NCI-H146 (cell line): ENCODE data around the gene SEC24B.
"Not testable (repeated sequence)": the region's sequence is repeated elsewhere in the genome, so short reads cannot be mapped to it uniquely, and the experiment has no call there.

Experiments used
- DNase-seq: peaks from one replicate; lab custom pipeline; 2025; lab: John Stamatoyannopoulos, UW

Gene SEC24B

DNA sequence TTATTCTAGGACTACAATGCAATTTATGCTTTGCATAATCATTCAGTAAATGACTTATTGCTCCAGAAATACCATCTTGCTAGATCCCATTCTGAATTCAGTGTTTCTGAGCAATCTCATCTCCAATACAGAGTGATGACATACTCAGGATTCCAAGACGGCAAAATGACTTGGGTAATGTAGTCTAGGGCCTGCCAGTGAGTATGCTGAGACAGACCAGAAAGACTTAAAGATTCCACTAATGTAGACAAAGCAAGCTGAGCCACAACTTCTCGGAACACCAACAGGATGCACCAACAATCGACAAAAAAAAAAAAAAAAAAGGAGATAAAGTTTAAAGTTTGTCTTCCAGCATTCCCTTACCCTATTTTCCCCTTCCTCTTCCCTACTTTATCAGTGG, 919 bp upstream of the SEC24B start:
- DNase-seq, result no peak

GRCh38 chr4:109434007-109434971, 674 bp downstream of the SEC24B start:
- peak; percentile 28 for DNase-seq

GRCh38 chr4:109435635-109436034, 2.0 kb downstream of the SEC24B start:
- no peak for DNase-seq

DNA sequence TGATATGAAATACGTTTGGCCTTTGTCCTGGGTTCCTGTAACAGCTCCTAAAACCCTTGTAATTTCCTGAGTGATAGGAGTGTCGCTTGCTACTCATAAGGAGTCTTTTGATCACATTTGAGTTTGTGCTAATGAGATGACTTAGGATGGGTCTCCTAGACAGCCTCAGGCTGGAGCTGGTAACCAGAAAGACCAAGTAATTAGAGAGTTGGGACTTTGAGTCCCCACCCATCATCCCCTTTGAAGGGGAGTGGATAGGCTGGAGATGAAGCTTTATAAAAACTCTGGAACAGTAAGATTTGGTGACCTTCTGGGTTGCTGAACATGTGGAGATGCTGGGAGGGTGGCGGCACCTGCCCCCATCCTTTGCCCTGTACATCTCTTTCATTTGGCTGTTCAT, 2.9 kb downstream of the SEC24B start:
- DNase-seq, result no peak

- DNase-seq, result no peak
Observed at GRCh38 chr4:109440948-109441347, 7.3 kb downstream of the SEC24B start.

- no peak for DNase-seq
Observed at GRCh38 chr4:109441862-109442458, 8.3 kb downstream of the SEC24B start.

DNA sequence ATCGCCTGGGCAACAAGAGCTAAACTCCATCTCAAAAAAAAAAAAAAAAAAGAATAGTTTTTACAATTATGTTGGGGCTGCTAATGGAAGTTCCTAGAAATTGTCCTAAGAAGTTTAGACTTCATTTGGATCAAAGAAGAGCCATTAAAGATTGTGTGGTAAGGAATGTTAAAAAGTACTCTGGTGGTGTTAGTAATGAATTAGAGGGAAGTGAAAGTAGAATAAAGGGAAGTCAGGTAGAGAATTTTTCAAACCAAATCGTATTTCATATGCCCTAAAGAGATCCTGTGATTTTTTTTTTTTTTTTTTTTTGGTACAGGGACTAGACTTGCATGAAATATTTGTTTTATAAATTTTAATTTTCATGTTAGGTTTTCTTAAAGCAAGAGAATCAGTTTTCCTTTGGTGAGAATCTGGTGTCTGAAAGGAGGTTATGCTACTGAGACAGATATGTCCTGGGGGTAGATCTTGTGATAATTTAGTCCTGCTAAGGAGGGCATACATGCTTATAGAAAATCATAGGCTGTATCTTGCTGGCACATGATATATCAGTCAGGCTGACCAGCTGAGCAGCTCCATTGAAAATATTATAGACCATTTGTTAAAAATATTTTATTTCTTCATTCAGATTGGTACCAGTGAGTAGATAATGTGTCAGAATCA, 10.7 kb downstream of the SEC24B start:
- DNase-seq, result no peak

DNA sequence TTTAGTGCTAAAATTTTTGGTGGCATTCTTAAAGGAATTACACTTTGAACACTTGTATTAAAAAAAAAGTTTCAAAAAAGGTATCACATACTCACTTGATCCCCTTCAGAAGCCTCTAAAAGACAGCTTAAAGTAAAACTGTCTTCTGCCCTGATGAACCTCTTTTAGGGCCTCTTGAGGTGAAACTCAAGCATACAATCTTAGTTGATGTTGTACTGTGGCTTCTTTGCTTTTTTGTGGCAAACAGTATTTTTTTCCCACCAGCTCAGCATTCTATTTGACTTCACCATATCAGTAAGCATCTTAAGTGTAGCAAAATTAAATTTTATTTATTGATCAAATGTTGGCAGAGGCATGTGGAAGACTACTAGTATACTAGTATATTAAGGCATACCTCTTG, 13.7 kb downstream of the SEC24B start:
- no peak for DNase-seq

- DNase-seq, result no peak
Observed at GRCh38 chr4:109451544-109452273, 18.1 kb downstream of the SEC24B start.

DNA sequence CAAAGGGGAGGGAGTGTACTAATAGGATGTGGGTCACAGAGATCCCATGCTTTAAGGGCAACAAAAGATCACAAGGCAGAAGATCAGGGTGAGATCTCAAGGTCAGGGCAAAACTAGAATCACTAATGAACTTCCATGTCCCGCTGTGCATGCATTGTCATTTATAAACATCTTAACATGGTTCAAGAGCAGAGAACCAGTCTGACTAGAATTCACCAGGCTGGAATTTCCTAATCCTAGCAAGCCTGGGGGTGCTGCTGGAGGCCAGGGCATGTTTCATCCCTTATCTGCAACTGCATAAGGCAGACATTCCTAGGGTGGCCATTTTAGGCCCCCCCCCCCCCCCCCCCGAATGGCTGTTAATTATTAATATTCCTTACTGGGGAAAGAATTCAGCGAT, 19.5 kb downstream of the SEC24B start:
- DNase-seq, result not testable (repeated sequence)

DNA sequence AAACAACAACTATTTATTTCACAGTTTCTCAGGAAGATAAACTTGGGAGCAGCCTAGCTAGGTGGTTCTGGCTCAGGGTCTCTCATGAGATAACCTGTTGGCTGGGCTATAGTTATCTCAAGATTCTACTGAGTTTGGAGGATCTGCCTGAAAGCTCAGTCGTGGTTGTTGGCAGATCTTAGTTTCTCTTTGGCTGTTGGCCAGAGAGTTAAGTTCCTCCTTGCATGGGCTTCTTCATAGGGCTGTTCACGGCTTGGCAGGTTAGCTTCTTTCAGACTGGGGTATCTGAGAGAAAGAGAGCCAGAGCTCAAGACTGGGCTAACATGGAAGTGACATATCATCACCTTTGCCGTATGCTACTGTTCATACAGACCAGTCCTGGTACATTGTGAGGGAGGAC, 28.7 kb downstream of the SEC24B start:
- DNase-seq, result no peak

DNA sequence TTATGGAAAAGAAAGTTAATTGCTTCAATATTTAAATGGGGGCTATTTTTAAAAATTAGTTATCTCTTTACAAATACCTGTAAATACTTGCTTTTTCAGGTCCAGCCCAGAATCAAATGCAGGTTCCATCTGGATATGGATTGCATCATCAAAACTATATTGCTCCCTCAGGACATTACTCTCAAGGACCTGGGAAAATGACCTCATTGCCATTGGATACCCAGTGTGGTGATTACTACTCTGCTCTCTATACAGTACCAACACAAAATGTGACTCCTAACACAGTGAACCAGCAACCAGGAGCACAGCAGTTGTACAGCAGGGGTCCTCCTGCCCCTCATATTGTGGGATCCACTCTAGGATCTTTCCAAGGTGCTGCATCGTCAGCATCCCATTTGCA, 29.2 kb downstream of the SEC24B start:
- no peak for DNase-seq

- no peak for DNase-seq
Observed at GRCh38 chr4:109465069-109465468, 31.5 kb downstream of the SEC24B start.

GRCh38 chr4:109469915-109470314, 36.3 kb downstream of the SEC24B start:
- no peak for DNase-seq

DNA sequence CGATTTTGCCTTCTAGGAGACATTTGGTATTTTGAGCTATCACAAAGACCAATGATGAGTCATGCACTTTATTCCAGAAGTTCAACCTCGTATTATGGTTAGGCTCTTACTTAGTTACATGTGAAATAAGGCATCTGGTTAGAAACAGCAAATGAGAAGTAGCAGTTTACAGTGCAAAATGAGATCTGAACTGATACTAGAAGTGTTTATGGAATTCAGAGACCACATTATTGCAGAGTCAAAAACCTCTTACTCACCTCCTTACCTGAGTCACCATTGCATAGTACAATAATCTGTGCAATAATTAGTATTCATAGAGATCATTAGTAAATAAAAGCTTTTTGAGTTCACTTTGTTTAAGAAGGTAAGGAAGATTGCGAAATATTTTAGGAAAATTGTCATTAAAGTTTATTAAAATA, 38.7 kb downstream of the SEC24B start:
- DNase-seq, result no peak

- DNase-seq, result no peak
Observed at GRCh38 chr4:109473824-109474223, 40.2 kb downstream of the SEC24B start.

DNA sequence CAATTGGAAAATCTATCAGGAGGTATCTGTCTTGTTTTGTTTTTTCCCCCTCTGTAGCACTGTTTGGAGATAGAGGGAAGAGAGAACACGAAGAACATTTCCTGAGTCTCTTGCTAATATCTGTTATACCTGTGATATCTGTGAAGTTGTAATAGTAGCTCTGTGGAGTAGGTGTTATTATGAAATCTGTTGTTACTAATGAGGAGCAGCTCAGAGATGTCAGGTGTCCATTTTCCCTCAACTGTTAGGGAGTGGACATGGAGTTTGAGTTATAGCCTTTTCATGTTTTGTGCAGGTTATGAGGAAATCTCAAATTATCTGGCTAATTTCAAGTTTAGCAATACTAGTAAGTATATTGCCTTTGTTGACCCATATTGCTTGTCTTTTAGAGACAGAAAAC, 52.4 kb downstream of the SEC24B start:
- no peak for DNase-seq

- DNase-seq, result no peak
Observed at GRCh38 chr4:109494563-109494962, 60.9 kb downstream of the SEC24B start.

DNA sequence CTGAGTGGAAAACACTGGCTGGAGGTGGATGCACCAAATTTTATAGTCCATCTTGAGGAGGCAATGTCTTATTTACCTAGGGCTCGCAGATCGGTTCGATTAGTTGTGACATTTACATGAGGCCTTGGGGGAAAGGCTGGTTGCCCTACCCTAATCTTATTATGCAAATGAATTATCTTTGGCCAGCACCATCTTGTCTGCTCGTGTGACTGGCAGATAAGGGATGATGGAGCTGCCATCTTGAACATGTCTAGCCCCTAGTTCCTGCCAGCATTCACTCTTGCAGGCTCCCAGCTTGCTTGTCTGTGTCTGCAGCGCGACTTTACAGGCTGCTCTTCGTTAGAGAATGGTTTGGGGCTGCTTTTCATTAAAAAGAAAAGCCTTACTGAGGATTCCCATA, 61.9 kb downstream of the SEC24B start:
- no peak for DNase-seq

DNA sequence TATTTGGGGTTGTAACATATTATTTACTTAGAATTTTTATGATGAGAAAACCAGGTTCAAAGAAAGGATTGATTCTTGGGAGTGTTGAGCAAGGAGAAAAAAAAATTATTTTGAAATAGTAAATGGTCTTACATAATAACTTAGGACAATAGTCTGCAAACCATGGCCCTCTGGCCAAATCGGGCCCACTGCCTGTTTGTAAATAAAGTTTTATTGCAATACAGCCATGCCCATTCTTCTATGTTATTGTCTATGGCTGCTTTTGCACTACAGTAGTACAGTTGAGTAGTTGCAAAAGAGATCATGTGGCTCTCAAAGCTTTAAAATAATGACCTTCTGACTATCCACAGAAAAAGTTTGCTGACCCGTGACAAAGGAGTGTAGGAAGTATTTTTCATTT, 63.3 kb downstream of the SEC24B start:
- DNase-seq, result no peak

GRCh38 chr4:109497511-109497910, 63.9 kb downstream of the SEC24B start:
- no peak for DNase-seq

DNA sequence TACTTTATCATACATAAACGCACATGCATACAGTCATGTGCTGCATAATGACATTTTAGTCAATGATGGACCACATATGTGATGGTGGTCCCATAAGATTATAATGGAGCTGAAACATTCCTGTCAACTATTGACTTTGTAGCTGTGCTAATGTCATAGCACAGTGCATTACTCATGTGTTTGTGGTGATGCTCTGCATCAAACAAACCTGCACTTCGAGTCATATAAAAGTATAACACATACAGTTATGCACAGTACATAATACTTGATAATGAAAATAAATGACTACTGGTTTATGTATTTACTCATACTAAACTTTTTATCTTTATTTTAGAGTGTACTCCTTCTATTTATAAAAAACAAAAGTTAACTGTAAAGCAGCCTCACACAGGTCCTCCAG, 65.9 kb downstream of the SEC24B start:
- DNase-seq, result no peak
